Right forelimb (tissue), 1 donor: ENCODE measurements around the gene SORCS2.

ENCODE experiments used
- DNase-seq: peaks from one replicate; pipeline ENCODE4 v3.0.0-alpha.2; 2018

SORCS2 gene

GRCh38 chr4:7382634-7383014, 190.3 kb downstream of the SORCS2 start:
- no peak for DNase-seq

DNA sequence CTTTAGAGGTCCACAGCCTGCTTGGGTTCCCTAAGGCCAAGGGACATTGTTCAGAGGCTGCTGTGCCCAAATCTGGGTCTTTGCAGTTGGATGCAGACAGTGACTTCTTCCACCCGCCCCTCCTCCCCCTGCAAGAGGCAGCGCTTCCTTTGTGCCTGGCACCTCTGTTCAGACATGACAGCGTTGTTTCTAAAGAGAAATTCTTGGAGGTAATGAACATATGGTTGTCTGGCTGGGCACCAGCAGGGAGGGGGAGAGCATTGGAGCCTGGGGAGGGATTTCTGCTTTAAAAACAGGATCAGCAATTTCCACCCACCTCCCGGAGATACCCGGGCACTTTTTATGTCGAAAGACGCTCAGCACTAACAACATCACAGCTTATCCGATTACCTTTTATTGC, 190.9 kb downstream of the SORCS2 start:
- DNase-seq = peak; percentile 39

DNA sequence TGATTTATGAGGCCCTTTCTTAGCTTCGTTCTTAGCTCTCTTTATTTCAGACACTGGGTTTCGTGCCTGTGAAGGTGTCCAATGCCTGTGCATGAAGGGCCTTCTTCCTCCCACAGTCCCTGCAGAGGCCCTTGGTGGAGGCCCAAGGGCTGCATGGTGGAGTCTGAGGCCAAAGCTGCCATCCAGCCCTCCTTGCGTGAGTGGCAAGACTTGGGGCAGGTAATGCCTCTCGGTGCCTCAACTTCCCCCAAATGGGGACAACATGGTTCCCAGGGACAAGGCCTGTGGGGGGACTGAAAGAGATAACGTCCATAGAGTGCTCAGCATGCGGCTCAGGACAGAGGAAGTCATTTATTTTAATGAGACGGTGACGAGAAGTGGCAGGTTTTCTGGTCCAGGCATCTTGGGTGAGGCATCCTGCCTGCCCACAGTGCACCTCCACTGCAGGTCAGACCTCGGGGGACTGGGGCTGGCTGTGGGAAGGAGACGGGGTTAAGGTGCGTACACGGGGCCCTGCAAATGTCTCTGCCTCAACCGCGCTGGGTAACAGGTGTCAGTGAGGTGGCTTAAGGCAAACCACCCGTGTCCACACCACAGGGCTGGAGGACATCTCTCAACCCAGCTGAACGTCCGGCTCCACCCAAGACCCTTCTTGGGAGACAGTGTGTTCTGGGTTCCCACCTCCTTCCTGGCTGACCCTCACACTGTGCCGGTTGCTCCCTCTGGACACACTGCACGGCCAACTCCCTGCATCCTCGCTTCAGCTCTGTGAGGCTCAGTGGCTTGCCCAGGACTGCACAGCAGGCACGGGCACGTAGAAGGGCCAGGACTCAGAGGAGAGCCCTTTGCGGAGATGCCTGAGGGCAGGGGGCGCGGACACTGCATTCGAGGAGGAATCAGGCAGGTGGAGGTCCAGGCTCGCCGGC, 191.9 kb downstream of the SORCS2 start:
- no peak for DNase-seq

GRCh38 chr4:7384929-7385890, 192.9 kb downstream of the SORCS2 start:
- no peak for DNase-seq

- DNase-seq = no peak
Observed at GRCh38 chr4:7387925-7388324, 195.6 kb downstream of the SORCS2 start.

DNA sequence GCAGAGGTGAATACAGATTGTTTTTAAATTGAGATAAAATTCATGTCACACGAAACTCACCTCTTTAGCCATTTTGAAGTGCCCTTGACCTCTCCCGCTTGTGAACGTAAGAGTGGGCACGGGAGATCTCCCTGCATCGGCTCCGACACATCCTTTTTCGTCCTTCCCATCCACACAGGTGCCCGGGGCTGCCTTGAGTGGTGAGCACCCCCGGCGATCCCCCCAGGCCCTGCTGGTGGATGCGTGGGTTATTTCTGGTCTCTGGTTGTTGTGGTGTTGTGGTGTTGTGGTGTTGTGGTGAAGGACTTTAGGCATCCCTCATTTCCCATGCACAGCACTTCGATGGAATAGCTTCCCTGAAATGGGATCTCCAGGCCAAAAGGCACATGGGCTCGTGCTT, 196.3 kb downstream of the SORCS2 start:
- no peak for DNase-seq

- no peak for DNase-seq
Observed at GRCh38 chr4:7389101-7389701, 196.9 kb downstream of the SORCS2 start.

DNA sequence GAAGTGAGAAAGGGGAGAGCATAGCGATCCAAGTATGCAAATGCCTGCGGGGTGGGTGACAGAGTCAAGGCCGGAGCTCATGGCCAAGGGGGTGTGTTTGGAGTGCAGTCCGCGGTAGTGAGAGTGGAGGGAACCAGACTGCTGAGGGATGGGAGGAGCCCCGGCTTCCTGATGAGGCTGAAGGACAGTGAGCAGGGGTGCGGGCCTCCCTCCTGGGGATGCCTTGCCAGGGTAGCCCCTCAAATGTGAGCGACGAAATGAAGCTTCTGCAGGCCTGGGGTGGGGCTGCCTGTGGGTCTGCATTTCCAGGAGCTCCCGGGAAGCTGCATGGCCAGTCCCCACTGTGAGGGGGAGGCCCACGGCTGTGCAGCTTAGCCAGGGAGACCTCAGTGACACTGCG, 197.4 kb downstream of the SORCS2 start:
- peak; percentile 36 for DNase-seq

DNA sequence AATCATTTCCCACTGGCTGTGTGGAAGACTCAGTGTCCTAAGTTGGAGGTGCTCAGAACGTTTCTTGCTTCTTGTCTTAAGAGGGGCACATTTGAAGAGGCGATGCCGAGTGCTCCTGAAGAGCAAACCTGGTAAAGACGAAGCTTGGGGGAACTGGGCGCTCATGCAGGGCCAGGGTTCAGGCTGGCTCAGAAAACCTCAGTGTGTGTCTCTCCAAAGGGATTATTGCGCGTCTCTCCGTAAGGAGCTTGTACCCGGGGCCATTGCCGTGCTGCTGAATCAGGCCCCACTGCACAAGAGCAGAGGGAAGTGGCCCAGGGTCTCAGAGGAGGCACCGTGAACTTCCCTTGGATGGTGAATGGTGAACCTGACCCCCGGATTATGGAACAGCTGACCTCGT, 198.0 kb downstream of the SORCS2 start:
- DNase-seq = no peak

DNA sequence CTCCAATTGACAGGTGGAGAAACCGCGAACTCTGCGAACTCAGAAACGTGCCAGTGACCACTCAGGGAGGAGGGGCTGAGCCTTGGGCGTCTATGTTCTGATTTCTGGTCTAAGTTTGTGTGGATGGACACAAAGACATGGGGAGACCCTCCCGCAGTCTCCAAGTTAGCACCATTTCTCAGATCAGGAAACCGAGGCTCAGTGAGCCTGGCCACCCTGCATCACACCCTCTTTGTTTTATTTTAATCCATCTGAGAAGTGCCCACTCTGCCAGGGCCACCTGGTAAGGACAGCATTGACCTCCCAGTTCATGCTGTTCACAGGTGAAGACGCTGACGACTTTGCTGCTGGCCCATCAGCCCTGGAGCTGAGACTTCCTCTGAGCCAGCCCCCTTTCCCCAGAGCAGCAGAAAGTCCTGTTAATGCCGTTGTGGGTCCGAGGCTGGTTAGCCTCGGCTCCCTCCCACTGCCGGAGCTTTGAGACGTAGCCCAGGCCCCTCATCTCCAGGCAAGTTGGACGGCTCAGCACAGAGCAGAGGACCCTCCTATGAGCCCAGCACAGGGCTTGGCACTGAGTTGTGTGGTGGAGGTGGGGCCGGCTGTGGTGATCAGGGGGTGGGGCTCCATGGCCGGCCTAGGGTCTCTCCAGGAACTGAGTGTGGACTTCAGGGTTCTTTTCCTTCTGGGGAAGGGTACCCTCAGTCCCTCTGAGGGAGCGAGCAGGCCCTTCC, 198.7 kb downstream of the SORCS2 start:
- no peak for DNase-seq

DNA sequence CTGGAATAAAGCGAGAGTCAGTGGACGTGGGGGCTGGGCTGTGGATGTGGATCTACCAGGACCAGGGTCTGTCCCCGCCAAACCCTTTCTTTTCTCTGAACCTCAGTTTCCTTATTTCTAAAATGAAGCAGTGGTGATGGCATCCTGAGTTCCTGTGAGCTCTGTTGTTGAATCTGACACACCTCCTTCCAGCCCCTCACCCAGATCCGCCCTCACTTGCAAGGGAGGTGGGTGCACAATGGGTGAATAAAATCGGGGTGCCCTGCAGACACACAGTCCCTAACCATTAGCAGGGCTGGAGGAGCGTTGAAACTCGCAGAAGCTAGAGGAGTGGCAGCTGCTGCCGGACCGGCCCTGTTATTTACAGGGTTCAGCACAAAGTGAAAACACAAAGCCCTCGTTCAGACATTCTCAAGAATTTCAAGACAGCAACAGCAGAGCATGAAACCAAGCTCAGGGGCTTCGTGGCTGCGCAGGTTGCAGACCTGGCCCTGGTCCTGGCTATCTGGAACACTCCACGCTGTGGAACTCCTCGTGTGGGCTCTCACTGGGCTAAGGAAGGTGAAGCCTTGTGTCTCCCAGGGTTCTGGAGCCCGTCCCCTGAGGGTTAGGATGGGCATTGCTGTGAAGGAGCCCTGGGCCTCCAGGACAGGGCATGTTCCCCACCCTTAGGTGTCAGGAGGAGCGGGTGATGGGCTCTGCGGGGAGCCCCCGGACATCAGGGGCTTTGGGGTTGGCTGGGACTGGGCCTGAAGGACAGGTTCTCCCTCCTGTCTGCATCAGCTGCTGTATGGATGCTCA, 199.5 kb downstream of the SORCS2 start:
- DNase-seq = peak; percentile 43

DNA sequence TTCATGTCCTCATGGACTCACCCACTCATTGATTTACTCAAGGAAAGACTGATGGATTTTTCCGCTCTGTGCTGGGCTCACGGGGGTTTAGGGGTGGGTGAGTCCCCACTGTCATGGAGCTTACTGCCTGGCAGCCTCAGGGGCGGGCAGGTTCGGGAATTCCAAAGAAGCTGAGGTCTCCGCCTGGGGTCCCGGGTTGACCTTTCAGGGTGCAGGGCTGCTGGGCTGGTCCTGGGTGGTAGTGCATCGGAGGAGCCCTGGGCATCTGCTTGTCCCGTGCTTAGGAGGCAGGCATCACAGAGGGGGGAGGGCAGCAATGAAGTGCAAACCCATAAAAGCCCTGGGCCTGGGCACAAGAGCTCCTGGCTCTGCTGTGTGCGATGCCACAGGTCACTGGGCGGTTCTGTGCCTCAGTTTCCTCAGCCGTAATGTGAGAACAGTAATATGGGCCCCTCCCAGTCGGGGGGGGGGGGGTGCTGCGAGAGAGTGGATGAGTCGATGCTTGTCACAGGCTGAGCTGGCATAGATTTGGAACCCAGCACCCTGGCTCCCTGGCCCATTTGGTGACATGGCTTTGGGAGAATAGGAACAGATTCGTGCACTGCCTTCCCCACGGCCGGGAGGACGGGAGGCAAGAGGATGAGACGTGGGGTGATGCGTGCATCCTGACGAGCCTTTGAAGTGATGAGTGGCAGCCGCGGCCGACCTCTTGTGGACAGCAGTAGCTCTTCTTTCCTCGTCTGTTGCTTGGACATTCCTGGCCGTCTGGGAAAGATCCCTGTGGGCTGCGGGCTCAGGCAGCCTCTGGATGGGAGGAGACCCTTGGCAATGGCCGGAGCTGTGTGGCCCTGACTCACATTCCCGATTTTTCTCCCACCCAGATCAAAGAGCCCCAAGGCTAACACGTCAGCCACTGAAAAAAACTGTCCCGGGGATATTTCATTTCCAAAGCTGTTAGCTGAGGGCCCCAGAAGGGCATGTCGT, 200.4 kb downstream of the SORCS2 start:
- DNase-seq = peak; percentile 70

- no peak for DNase-seq
Observed at GRCh38 chr4:7393601-7394575, 201.6 kb downstream of the SORCS2 start.

DNA sequence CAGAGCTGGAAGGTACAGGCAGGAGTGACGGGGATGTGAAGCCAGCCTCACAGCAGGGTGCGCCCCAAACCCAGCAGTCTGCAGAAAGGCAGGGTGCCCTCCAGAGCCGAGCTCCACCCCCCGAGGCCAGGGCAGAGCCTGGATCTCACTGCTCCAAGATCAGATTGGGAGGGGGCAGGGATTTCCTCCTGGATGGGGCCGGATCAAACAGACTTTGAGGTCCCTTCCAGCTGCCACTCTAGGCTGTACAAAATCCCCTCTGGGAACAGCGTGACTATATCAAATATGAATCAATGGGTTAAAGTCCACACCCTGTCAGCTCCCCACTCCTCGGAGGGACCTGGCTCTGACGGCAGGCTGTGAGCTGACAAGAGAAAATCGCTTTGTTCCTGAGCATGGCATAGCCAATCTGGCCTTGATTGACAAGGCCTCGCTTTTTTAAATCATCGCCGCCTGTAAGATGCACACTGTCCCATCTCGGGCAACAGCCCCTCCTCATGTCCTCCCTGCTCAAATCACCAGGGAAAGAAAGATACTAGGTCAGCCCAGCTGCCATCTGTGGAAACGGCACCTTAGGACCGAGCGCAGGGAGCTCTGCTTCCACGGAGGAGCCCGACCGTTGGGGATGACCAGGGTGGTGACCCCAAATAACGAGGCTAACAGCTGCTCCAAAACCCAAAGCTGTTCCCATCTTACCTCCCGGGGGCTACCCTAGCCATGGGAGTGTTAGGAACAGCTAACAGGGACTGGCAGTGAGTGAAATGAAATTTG, 202.5 kb downstream of the SORCS2 start:
- no peak for DNase-seq

- DNase-seq = peak; percentile 40
Observed at GRCh38 chr4:7395645-7396044, 203.3 kb downstream of the SORCS2 start.

- no peak for DNase-seq
Observed at GRCh38 chr4:7396186-7396910, 204.0 kb downstream of the SORCS2 start.
